Measurements from ENCODE around the gene TBCC.
A peak's percentile ranks its signal among the peaks of the same experiment; 100 is the strongest.
"Not testable (repeated sequence)": the region's sequence is repeated elsewhere in the genome, so short reads cannot be mapped to it uniquely, and the experiment has no call there.

Gene TBCC

GRCh38 chr6:42777126-42777822 is 31.4 kb upstream of the TBCC start:
- Histone ChIP-seq H3K9ac (ENCODE audit: low read depth, low read length) (no peak overlapping the region), H3K27ac (ENCODE audit: low read length) (no peak overlapping the region), H3K4me2 (ENCODE audit: insufficient read depth, low read length) (no peak overlapping the region), H3K4me3 (ENCODE audit: low read depth in 1 of 2, low read length in 2 of 2) (no peak overlapping the region), H2AFZ (ENCODE audit: low read depth, low read length) (no peak overlapping the region), H3K36me3 (ENCODE audit: insufficient read depth, low read length) (no peaks in the 10 kb centered on the region), H3K4me1 (ENCODE audit: insufficient read depth, low read length) (peaks cover 14% of the 10 kb centered on the region), H3K79me2 (ENCODE audit: insufficient read depth, low read length) (peaks cover 8% of the 10 kb centered on the region; the same call in 1 of the 2 replicates), H3K9me3 (ENCODE audit: insufficient read depth, low read length, severe bottlenecking) (no peaks in the 10 kb centered on the region), H3K27me3 (ENCODE audit: insufficient read depth, low read length, poor library complexity) (no peaks in the 10 kb centered on the region), H4K20me1 (ENCODE audit: insufficient read depth, low read length) (peaks cover 4% of the 10 kb centered on the region; the same call in 1 of the 2 replicates)
- no peak for DNase-seq
- TF ChIP-seq, protein P1, sequence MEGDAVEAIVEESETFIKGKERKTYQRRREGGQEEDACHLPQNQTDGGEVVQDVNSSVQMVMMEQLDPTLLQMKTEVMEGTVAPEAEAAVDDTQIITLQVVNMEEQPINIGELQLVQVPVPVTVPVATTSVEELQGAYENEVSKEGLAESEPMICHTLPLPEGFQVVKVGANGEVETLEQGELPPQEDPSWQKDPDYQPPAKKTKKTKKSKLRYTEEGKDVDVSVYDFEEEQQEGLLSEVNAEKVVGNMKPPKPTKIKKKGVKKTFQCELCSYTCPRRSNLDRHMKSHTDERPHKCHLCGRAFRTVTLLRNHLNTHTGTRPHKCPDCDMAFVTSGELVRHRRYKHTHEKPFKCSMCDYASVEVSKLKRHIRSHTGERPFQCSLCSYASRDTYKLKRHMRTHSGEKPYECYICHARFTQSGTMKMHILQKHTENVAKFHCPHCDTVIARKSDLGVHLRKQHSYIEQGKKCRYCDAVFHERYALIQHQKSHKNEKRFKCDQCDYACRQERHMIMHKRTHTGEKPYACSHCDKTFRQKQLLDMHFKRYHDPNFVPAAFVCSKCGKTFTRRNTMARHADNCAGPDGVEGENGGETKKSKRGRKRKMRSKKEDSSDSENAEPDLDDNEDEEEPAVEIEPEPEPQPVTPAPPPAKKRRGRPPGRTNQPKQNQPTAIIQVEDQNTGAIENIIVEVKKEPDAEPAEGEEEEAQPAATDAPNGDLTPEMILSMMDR (IDR thresholded peaks at IDR 0.05; ENCODE audit: borderline replicate concordance, extremely low read depth, low read length, poor library complexity, severe bottlenecking) = no peak
- no peak for TF ChIP-seq EZH2 (IDR thresholded peaks at IDR 0.05; ENCODE audit: borderline replicate concordance, low read depth, low read length, severe bottlenecking)
- no peak for ATAC-seq (ENCODE audit: insufficient read depth, low read depth)

DNA sequence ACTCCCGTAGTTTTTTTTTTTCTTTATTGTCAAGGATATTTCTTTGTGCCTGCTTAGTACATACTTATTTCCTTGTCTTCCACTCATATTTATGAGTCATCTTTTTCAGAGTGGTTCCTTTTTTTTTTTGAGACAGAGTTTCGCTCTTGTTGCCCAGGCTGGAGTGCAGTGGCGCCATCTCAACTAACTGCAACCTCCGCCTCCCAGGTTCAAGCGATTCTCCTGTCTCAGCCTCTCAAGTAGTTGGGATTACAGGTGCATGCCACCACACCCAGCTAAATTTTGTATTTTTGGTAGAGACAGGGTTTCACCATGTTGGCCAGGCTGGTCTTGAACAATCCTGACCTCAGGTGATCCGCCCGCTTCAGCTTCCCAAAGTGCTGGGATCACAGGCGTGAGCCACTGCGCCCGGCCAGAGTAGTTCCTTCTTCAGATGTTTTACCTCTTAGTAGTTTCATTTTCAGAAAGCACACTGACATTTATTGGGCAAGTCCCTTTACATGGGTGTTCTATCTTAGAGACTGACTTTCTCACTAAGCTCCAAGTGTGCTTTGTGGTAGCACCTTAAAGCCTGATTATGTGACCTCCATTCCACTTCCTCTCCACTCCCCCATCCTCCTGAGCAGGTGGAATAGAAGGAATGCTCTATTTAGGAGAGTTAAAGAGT is 29.1 kb upstream of the TBCC start:
- H3K4me3 ChIP-seq (ENCODE audit: low read depth in 1 of 2, low read length in 2 of 2); H3K9ac ChIP-seq (ENCODE audit: low read depth, low read length); H3K4me2 ChIP-seq (ENCODE audit: insufficient read depth, low read length); H3K36me3 ChIP-seq (ENCODE audit: insufficient read depth, low read length); H3K79me2 ChIP-seq (ENCODE audit: insufficient read depth, low read length); DNase-seq; ATAC-seq (ENCODE audit: insufficient read depth, low read depth); H3K27ac ChIP-seq (ENCODE audit: low read length); H3K27me3 ChIP-seq (ENCODE audit: insufficient read depth, low read length, poor library complexity); H3K9me3 ChIP-seq (ENCODE audit: insufficient read depth, low read length, severe bottlenecking); H2AFZ ChIP-seq (ENCODE audit: low read depth, low read length); H4K20me1 ChIP-seq (ENCODE audit: insufficient read depth, low read length): not testable (repeated sequence)
- H3K4me1 ChIP-seq (ENCODE audit: insufficient read depth, low read length) = peaks cover 23% of the 10 kb centered on the region

DNA sequence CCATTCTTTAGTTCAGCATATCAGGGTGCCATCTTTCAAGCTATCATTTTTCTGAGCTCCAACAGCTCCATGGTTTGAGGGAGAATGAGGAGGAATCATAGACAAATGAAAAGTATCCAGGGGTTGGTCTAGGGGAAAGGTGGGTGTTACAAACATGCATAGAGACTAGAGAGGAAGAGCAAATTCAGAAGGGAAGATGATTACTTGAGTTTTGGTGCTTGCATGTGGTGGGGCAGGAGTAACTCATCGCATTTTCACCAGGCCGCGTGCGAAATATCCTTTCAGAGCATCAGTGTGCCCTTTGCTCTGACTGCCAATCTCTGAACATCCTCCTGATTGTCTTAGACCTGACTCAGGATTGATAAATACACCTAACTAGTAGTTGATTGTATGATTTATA is 28.3 kb upstream of the TBCC start:
- Histone ChIP-seq H3K9ac (ENCODE audit: low read depth, low read length) (no peak overlapping the region), H3K36me3 (ENCODE audit: insufficient read depth, low read length) (no peaks in the 10 kb centered on the region), H2AFZ (ENCODE audit: low read depth, low read length) (no peak overlapping the region), H4K20me1 (ENCODE audit: insufficient read depth, low read length) (peaks cover 8% of the 10 kb centered on the region; the same call in 1 of the 2 replicates), H3K4me3 (ENCODE audit: low read depth in 1 of 2, low read length in 2 of 2) (no peak overlapping the region), H3K27ac (ENCODE audit: low read length) (no peak overlapping the region), H3K79me2 (ENCODE audit: insufficient read depth, low read length) (no peaks in the 10 kb centered on the region), H3K27me3 (ENCODE audit: insufficient read depth, low read length, poor library complexity) (no peaks in the 10 kb centered on the region), H3K4me2 (ENCODE audit: insufficient read depth, low read length) (no peak overlapping the region), H3K9me3 (ENCODE audit: insufficient read depth, low read length, severe bottlenecking) (no peaks in the 10 kb centered on the region), H3K4me1 (ENCODE audit: insufficient read depth, low read length) (peaks cover 23% of the 10 kb centered on the region)
- TF ChIP-seq, protein P1 (IDR thresholded peaks at IDR 0.05; ENCODE audit: borderline replicate concordance, extremely low read depth, low read length, poor library complexity, severe bottlenecking) = no peak
- no peak for TF ChIP-seq EZH2 (IDR thresholded peaks at IDR 0.05; ENCODE audit: borderline replicate concordance, low read depth, low read length, severe bottlenecking)
- DNase-seq (no peak), ATAC-seq (ENCODE audit: insufficient read depth, low read depth) (no peak)

GRCh38 chr6:42771741-42772100 is 25.8 kb upstream of the TBCC start:
- peak; percentile 19 for ATAC-seq (ENCODE audit: insufficient read depth, low read depth)
- peak overlapping the region; percentile 48 for H3K9ac ChIP-seq (ENCODE audit: low read depth, low read length)
- no peak overlapping the region for H2AFZ ChIP-seq (ENCODE audit: low read depth, low read length)
- no peak for DNase-seq
- peaks cover 8% of the 10 kb centered on the region; the same call in 1 of the 2 replicates for H4K20me1 ChIP-seq (ENCODE audit: insufficient read depth, low read length)
- H3K4me2 ChIP-seq (ENCODE audit: insufficient read depth, low read length) = peak overlapping the region; percentile 64
- peaks cover 23% of the 10 kb centered on the region for H3K4me1 ChIP-seq (ENCODE audit: insufficient read depth, low read length)
- no peaks in the 10 kb centered on the region for H3K9me3 ChIP-seq (ENCODE audit: insufficient read depth, low read length, severe bottlenecking)
- no peaks in the 10 kb centered on the region for H3K36me3 ChIP-seq (ENCODE audit: insufficient read depth, low read length)
- no peaks in the 10 kb centered on the region for H3K27me3 ChIP-seq (ENCODE audit: insufficient read depth, low read length, poor library complexity)
- no peak for TF ChIP-seq EZH2 (IDR thresholded peaks at IDR 0.05; ENCODE audit: borderline replicate concordance, low read depth, low read length, severe bottlenecking)
- no peaks in the 10 kb centered on the region for H3K79me2 ChIP-seq (ENCODE audit: insufficient read depth, low read length)
- H3K27ac ChIP-seq (ENCODE audit: low read length) = peak overlapping the region; percentile 53
- H3K4me3 ChIP-seq (ENCODE audit: low read depth in 1 of 2, low read length in 2 of 2) = peak overlapping the region in 1 of 2 experiments; percentile 51; a peak in 2 of 4 replicates

Data from DND-41 (cell line).